PC-9 (cell line): ENCODE data around the gene DSCAM.

ENCODE experiments used
- CTCF ChIP-seq: fragments of 200-600 bp; sonication (generic); conservative IDR thresholded peaks from 2 replicates; pipeline ENCODE4 v1.6.1; 2017; ENCODE audit warnings: mixed run types, antibody characterized with exemption, mild to moderate bottlenecking, moderate library complexity
- EZH2 ChIP-seq: fragments of 200-600 bp; sonication (generic); IDR thresholded peaks from 2 replicates; pipeline ENCODE4 v1.8.0; 2017; ENCODE audit warnings: antibody characterized with exemption, low read depth

- TF ChIP-seq CTCF (no peak), EZH2 (no peak)
These were observed 870.2 kb downstream of the DSCAM start for GRCh38 chr21:39976800-39977199.
